Activated CD8-positive, alpha-beta T cell treated with anti-CD3 and anti-CD28 coated beads for 36 hours (primary cell): Measurements from ENCODE around the gene NRP1. TPM values are rescaled to one million over a fixed set of nuclear protein-coding genes. Genes with fewer than 3 reads are reported as not detected.

Source experiments
- ATAC-seq: fragments of 200-7000 bp; cut with Tn5 transposase; one replicate; pipeline ENCODE4 v1.10.0; 2021; ENCODE audit warnings: mild to moderate bottlenecking, moderate library complexity
- CTCF ChIA-PET: fragments of 350-600 bp; sonication (Branson Sonifier 250); formaldehyde crosslinking; loops from one replicate; lab custom pipeline; 2021; ENCODE audit warnings: antibody characterized with exemption; lab: Charles Lee
- POLR2A ChIA-PET: fragments of 350-600 bp; sonication (Branson Sonifier 250); formaldehyde crosslinking; loops from one replicate; lab custom pipeline; 2021; ENCODE audit warnings: antibody characterized with exemption; lab: Charles Lee
- DNase-seq: peaks from one replicate; pipeline ENCODE4 v3.0.0-alpha.2; 2020
- H3K27ac Mint-ChIP-seq: one replicate; pipeline ENCODE4 v1.8.0; 2021; ENCODE audit warnings: mild to moderate bottlenecking, mixed read lengths
- H3K27me3 Mint-ChIP-seq: one replicate; pipeline ENCODE4 v1.8.0; 2021; ENCODE audit warnings: mixed read lengths
- H3K36me3 Mint-ChIP-seq: one replicate; pipeline ENCODE4 v1.8.0; 2021; ENCODE audit warnings: low read depth, mixed read lengths
- H3K4me1 Mint-ChIP-seq: one replicate; pipeline ENCODE4 v1.8.0; 2021; ENCODE audit warnings: low read depth, mixed read lengths
- H3K4me3 Mint-ChIP-seq: one replicate; pipeline ENCODE4 v1.8.0; 2021; ENCODE audit warnings: mild to moderate bottlenecking, moderate library complexity, mixed read lengths
- H3K9me3 Mint-ChIP-seq: one replicate; pipeline ENCODE4 v1.8.0; 2021; ENCODE audit warnings: mixed read lengths
- intact Hi-C: fragments of 100-400 bp; cut with micrococcal nuclease; formaldehyde crosslinking; loops from one replicate; pipeline ENCODE4 v1.10.0; 2022
- total RNA-seq, 2 experiments: library from RNA; stranded (reverse); gene quantifications; one replicate each; pipeline ENCODE4 v1.2.3, GENCODE V29; 2021
- TF ChIP-seq, protein P1 (sequence below): fragments of 200-600 bp; IDR thresholded peaks from one replicate; pipeline ENCODE4 v1.8.0; 2022; ENCODE audit warnings: antibody characterized with exemption, mild to moderate bottlenecking

NRP1 gene
- total RNA-seq, 2 experiments from 2014 or later = 0.22 to 0.79 TPM

DNA sequence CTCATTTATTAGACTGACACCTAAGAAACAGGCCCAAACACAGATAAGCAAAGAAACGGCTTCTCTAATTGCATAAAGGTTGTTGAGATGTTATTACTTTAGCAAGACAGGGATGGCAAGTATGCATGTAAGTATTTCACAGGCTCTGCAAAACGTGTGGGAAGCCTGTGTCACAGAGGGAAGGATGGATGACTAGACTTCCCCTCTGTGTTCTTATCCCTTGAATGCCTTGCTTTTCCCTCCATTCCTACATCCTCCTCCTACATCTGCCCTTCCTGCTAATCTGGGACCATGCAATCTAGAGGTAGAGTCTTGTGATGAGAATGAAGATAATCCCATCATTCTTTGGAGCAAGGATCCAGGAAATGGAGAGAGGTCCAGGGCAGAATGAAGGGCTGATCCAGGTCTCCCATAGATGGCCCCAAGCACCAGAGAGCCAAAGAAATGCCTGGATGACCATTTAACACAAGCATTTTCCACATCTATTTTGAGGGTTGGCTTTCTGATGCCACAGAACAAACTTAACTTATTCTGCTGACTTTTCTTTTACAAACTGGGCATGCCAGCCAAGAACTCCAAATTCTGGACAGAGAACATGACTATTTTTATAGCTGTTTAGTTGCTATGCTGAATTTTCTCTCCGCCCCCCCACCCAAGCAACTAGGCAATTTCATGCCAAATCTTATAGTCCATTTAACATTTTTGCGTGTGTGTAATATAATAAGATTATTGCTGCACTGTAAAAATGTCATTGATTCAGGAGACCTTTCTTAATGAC, 48.1 kb downstream of the NRP1 start:
- no peaks in the 10 kb centered on the region for H3K4me1 Mint-ChIP-seq
- intact Hi-C loops = no loop called here
- no peaks in the 10 kb centered on the region for H3K9me3 Mint-ChIP-seq
- TF ChIP-seq, protein P1, sequence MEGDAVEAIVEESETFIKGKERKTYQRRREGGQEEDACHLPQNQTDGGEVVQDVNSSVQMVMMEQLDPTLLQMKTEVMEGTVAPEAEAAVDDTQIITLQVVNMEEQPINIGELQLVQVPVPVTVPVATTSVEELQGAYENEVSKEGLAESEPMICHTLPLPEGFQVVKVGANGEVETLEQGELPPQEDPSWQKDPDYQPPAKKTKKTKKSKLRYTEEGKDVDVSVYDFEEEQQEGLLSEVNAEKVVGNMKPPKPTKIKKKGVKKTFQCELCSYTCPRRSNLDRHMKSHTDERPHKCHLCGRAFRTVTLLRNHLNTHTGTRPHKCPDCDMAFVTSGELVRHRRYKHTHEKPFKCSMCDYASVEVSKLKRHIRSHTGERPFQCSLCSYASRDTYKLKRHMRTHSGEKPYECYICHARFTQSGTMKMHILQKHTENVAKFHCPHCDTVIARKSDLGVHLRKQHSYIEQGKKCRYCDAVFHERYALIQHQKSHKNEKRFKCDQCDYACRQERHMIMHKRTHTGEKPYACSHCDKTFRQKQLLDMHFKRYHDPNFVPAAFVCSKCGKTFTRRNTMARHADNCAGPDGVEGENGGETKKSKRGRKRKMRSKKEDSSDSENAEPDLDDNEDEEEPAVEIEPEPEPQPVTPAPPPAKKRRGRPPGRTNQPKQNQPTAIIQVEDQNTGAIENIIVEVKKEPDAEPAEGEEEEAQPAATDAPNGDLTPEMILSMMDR = no peak
- H3K36me3 Mint-ChIP-seq = no peaks in the 10 kb centered on the region
- H3K27me3 Mint-ChIP-seq = peaks cover 20% of the 10 kb centered on the region
- ATAC-seq (no peak), DNase-seq (no peak)
- no peak overlapping the region for H3K27ac Mint-ChIP-seq
- no peak overlapping the region for H3K4me3 Mint-ChIP-seq
- POLR2A ChIA-PET = no interaction called here
- CTCF ChIA-PET = interaction anchor here (0.6 kb wide), 1 partner anchor 70 kb away, joined by 4 read pairs; no protein-coding TSS in a partner anchor

DNA sequence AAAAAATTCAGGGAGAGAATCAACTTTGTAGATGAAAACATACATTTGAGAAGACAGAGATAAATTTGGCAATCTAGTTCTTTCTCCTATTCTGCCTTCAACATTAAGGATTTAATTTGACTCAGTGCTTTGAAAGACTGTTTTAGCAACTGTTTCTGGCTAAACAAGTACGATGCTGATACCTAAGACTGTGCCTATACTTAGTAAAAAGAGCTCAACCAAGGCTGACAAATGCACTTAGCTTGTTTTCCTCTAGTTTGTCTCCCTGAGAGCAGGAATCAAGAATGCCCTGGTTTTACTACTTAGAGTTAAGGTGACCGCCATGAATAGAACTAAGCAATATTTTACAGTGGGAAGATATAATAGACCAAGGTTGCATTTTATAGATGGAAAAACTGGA, 49.5 kb downstream of the NRP1 start:
- POLR2A ChIA-PET = interaction anchor here (0.7 kb wide), 1 partner anchor 83 kb away, joined by 3 read pairs; no protein-coding TSS in a partner anchor
- no peak for DNase-seq
- CTCF ChIA-PET = no interaction called here
- peaks cover 24% of the 10 kb centered on the region for H3K27me3 Mint-ChIP-seq
- ATAC-seq = no peak
- no peak overlapping the region for H3K27ac Mint-ChIP-seq
- no peaks in the 10 kb centered on the region for H3K36me3 Mint-ChIP-seq
- intact Hi-C loops = no loop called here
- TF ChIP-seq, protein P1 = no peak
- no peaks in the 10 kb centered on the region for H3K9me3 Mint-ChIP-seq
- H3K4me1 Mint-ChIP-seq = no peaks in the 10 kb centered on the region
- no peak overlapping the region for H3K4me3 Mint-ChIP-seq

DNA sequence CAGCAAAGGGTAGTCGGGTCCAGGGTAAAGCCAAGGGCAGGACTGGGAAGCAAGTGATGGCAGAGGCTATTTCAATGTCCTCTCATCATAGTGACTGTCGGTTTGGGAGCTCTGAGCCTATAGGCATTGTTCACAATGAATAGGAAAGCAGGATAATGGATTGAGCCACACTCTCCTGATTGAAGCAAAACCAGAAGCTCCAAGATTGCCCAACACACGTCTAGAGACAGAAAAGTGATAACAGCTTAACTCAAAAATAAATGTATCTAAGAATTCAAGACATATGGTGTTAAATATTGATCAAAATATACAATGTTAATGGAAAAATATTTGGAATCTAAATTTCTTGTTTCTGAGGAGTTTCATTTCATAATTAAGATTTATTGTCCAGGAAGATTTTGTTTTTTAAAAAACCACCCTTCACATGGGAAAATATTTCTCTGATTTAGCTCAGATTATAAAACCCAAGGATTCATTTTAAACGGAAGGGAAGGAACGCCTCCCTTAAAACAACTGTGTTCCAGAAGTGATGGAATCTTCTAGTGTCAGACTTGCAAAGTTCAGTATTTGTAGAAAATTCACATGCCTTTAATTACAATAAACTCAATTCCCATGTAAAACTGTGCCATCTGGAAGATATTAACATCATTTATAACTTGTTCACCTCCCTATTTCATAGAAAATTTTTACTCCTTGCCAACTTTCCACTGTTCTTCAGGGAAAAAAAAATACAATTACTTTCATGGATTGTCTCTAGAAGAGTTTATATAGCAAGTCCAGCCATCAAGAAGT, 54.5 kb downstream of the NRP1 start:
- ChIA-PET POLR2A (no interaction called here), CTCF (interaction anchor here (1.2 to 2.1 kb wide), 2 partner anchors 8 to 53 kb away, joined by 3 to 4 read pairs; no protein-coding TSS in a partner anchor)
- no peaks in the 10 kb centered on the region for H3K4me1 Mint-ChIP-seq
- H3K27ac Mint-ChIP-seq = no peak overlapping the region
- H3K36me3 Mint-ChIP-seq = no peaks in the 10 kb centered on the region
- intact Hi-C loops = no loop called here
- peaks cover 13% of the 10 kb centered on the region for H3K27me3 Mint-ChIP-seq
- DNase-seq (no peak), ATAC-seq (no peak)
- no peak overlapping the region for H3K4me3 Mint-ChIP-seq
- H3K9me3 Mint-ChIP-seq = no peaks in the 10 kb centered on the region
- TF ChIP-seq, protein P1 = no peak

DNA sequence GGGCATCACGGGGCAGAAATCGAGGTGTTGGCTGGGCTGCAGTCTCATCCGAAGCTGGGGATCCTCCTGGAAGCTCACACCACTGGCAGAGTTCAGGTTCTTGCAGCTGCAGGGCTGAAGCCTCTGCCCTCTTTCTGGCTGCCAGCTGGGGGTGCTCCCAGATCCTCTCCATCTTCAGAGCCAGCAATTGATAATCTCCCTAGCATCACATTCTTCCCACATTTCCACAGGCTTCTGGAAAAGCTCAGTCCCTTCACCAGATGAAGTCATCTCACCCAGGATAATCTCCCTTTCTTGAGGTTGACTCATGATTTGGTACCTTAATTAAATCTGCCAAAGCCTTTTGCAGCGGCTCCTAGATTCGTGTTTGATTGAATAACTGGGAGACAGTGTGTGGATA, 55.2 kb downstream of the NRP1 start:
- CTCF ChIA-PET = interaction anchor here (1.2 to 2.1 kb wide), 3 partner anchors 9 to 86 kb away, joined by 3 to 6 read pairs (median 4); no protein-coding TSS in a partner anchor

More for the DNA sequence above, 55.2 kb downstream of the NRP1 start:
- POLR2A ChIA-PET = no interaction called here
- intact Hi-C loops = no loop called here
- Mint-ChIP-seq H3K27ac (no peak overlapping the region), H3K27me3 (peaks cover 18% of the 10 kb centered on the region), H3K9me3 (no peaks in the 10 kb centered on the region), H3K4me3 (no peak overlapping the region), H3K36me3 (no peaks in the 10 kb centered on the region), H3K4me1 (no peaks in the 10 kb centered on the region)
- ATAC-seq = no peak
- TF ChIP-seq, protein P1 = no peak
- DNase-seq = no peak
